ENCODE data around the gene AKAP9.
A peak's percentile ranks its signal among the peaks of the same experiment; 100 is the strongest.
"Not testable (repeated sequence)": the region's sequence is repeated elsewhere in the genome, so short reads cannot be mapped to it uniquely, and the experiment has no call there.

Gene AKAP9

GRCh38 chr7:91946549-91946948 lies 5.9 kb downstream of the AKAP9 start:
- peak; percentile 68 for DNase-seq (ENCODE audit: low spot score)

GRCh38 chr7:91947948-91948347 lies 7.3 kb downstream of the AKAP9 start:
- no peak for DNase-seq (ENCODE audit: low spot score)

GRCh38 chr7:91949221-91950009 lies 8.8 kb downstream of the AKAP9 start:
- DNase-seq (ENCODE audit: low spot score), result peak; percentile 27

- DNase-seq (ENCODE audit: low spot score), result peak; percentile 61
These were observed 13.0 kb downstream of the AKAP9 start for GRCh38 chr7:91953618-91954017.

- DNase-seq (ENCODE audit: low spot score), result not testable (repeated sequence)
These were observed 15.8 kb downstream of the AKAP9 start for GRCh38 chr7:91956464-91956863.

GRCh38 chr7:91957232-91957631 lies 16.6 kb downstream of the AKAP9 start:
- no peak for DNase-seq (ENCODE audit: low spot score)

GRCh38 chr7:91957823-91958222 lies 17.2 kb downstream of the AKAP9 start:
- no peak for DNase-seq (ENCODE audit: low spot score)

GRCh38 chr7:91959023-91959422 lies 18.4 kb downstream of the AKAP9 start:
- DNase-seq (ENCODE audit: low spot score), result no peak

- no peak for DNase-seq (ENCODE audit: low spot score)
These were observed 21.2 kb downstream of the AKAP9 start for GRCh38 chr7:91961816-91962215.

GRCh38 chr7:91962419-91962818 lies 21.8 kb downstream of the AKAP9 start:
- DNase-seq (ENCODE audit: low spot score), result no peak

GRCh38 chr7:91967513-91967912 lies 26.9 kb downstream of the AKAP9 start:
- DNase-seq (ENCODE audit: low spot score), result not testable (repeated sequence)

GRCh38 chr7:91973639-91974038 lies 33.0 kb downstream of the AKAP9 start:
- no peak for DNase-seq (ENCODE audit: low spot score)

- no peak for DNase-seq (ENCODE audit: low spot score)
These were observed 33.4 kb downstream of the AKAP9 start for GRCh38 chr7:91974066-91974465.

GRCh38 chr7:91976743-91977142 lies 36.1 kb downstream of the AKAP9 start:
- no peak for DNase-seq (ENCODE audit: low spot score)

GRCh38 chr7:91979590-91979989 lies 38.9 kb downstream of the AKAP9 start:
- DNase-seq (ENCODE audit: low spot score), result no peak

- DNase-seq (ENCODE audit: low spot score), result not testable (repeated sequence)
These were observed 41.7 kb downstream of the AKAP9 start for GRCh38 chr7:91982352-91982751.

GRCh38 chr7:91988213-91988612 lies 47.6 kb downstream of the AKAP9 start:
- no peak for DNase-seq (ENCODE audit: low spot score)

- peak; percentile 67 for DNase-seq (ENCODE audit: low spot score)
These were observed 53.3 kb downstream of the AKAP9 start for GRCh38 chr7:91993976-91994375.

- DNase-seq (ENCODE audit: low spot score), result peak; percentile 74
These were observed 54.9 kb downstream of the AKAP9 start for GRCh38 chr7:91995391-91996105.

GRCh38 chr7:91999631-92000565 lies 59.2 kb downstream of the AKAP9 start:
- DNase-seq (ENCODE audit: low spot score), result no peak

- DNase-seq (ENCODE audit: low spot score), result no peak
These were observed 62.1 kb downstream of the AKAP9 start for GRCh38 chr7:92002720-92003119.

GRCh38 chr7:92006046-92006445 lies 65.4 kb downstream of the AKAP9 start:
- DNase-seq (ENCODE audit: low spot score), result no peak

Measured in NAMALWA (cell line).